ENCODE measurements around the gene DDX11.
"Not testable (repeated sequence)": the region's sequence is repeated elsewhere in the genome, so short reads cannot be mapped to it uniquely, and the experiment has no call there.

DNA sequence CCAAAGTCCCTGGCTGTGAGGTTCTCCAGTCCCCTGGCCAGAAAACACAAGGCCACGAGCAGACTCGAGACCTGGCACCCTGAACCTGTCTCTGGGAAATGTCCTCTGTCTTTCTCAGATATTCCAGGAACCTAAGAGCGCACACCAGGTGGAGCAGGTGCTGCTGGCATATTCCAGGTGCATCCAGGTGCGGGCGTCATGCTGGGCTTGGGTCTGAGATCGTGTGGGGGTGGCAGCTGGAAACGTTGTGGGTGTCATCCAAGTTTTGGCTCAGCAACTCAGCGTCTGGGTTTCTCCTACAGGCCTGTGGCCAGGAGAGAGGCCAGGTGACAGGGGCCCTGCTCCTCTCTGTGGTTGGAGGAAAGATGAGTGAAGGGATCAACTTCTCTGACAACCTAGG is 28.5 kb downstream of the DDX11 start:
- TF ChIP-seq, protein P1, sequence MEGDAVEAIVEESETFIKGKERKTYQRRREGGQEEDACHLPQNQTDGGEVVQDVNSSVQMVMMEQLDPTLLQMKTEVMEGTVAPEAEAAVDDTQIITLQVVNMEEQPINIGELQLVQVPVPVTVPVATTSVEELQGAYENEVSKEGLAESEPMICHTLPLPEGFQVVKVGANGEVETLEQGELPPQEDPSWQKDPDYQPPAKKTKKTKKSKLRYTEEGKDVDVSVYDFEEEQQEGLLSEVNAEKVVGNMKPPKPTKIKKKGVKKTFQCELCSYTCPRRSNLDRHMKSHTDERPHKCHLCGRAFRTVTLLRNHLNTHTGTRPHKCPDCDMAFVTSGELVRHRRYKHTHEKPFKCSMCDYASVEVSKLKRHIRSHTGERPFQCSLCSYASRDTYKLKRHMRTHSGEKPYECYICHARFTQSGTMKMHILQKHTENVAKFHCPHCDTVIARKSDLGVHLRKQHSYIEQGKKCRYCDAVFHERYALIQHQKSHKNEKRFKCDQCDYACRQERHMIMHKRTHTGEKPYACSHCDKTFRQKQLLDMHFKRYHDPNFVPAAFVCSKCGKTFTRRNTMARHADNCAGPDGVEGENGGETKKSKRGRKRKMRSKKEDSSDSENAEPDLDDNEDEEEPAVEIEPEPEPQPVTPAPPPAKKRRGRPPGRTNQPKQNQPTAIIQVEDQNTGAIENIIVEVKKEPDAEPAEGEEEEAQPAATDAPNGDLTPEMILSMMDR (IDR thresholded peaks at IDR 0.05; ENCODE audit: low read depth, low read length, poor library complexity, severe bottlenecking) = not testable (repeated sequence)
- not testable (repeated sequence) for TF ChIP-seq EZH2phosphoT487 (IDR thresholded peaks at IDR 0.05; ENCODE audit: borderline replicate concordance, low read length)

All from DOHH2 (cell line).